Fibroblast of villous mesenchyme (primary cell): ENCODE results near the gene PRDM8. TPM values are rescaled to one million over a fixed set of nuclear protein-coding genes. Genes with fewer than 3 reads are reported as not detected.

Source experiments
- DNase-seq: peaks from one replicate; pipeline ENCODE4 v3.0.0-alpha.2; 2010; ENCODE audit warnings: low read depth
- H3K4me3 ChIP-seq: 2 replicates; pipeline ENCODE4 v1.5.1; 2011; ENCODE audit warnings: low read depth, mild to moderate bottlenecking, low read length
- CTCF ChIP-seq: IDR thresholded peaks from 2 replicates; pipeline ENCODE4 v1.5.1; 2012; ENCODE audit warnings: low read depth, mild to moderate bottlenecking, low read length; ENCODE audit not compliant: insufficient read depth
- total RNA-seq: library from RNA; depleted of rRNA; stranded (reverse); fragments of >200 nt; gene quantifications from 2 replicates; pipeline ENCODE4 v1.2.3, GENCODE V29; 2012

PRDM8 gene
- total RNA-seq = 7.3 and 7.7 TPM in 2 replicates

- no peak for DNase-seq
- TF ChIP-seq CTCF = no peak
- peak within 1 kb of the TSS; percentile 14 for H3K4me3 ChIP-seq
Observed at GRCh38 chr4:80196922-80197573, at the start of gene PRDM8. Gene PRDM8, plus strand, starts transcription at chr4:80197503. Its CDS starts 2,578 bp downstream, at chr4:80200081.

- DNase-seq = no peak
- no peak for TF ChIP-seq CTCF
Observed at GRCh38 chr4:80150387-80151180, 46.7 kb upstream of the PRDM8 start.

GRCh38 chr4:80151981-80152380 is 45.3 kb upstream of the PRDM8 start:
- no peak overlapping the region for H3K4me3 ChIP-seq
- DNase-seq = no peak
- no peak for TF ChIP-seq CTCF

More at GRCh38 chr4:80150387-80151180, 46.7 kb upstream of the PRDM8 start:
- H3K4me3 ChIP-seq = no peak overlapping the region

GRCh38 chr4:80153874-80154544 is 43.3 kb upstream of the PRDM8 start:
- H3K4me3 ChIP-seq = no peak overlapping the region
- peak; percentile 47 for DNase-seq
- TF ChIP-seq CTCF = no peak

- H3K4me3 ChIP-seq = no peak overlapping the region
- no peak for TF ChIP-seq CTCF
Observed at GRCh38 chr4:80154545-80154933, 42.8 kb upstream of the PRDM8 start.

GRCh38 chr4:80155316-80155982 is 41.9 kb upstream of the PRDM8 start:
- H3K4me3 ChIP-seq = no peak overlapping the region
- no peak for DNase-seq

More at GRCh38 chr4:80154545-80154933, 42.8 kb upstream of the PRDM8 start:
- peak; percentile 52 for DNase-seq

More at GRCh38 chr4:80155316-80155982, 41.9 kb upstream of the PRDM8 start:
- no peak for TF ChIP-seq CTCF
